DMS114 treated with DMSO at 0.1 percent for 48 hours (cell line): ENCODE measurements around the gene RHBDF2.
"Not testable (repeated sequence)": the region's sequence is repeated elsewhere in the genome, so short reads cannot be mapped to it uniquely, and the experiment has no call there.

Experiments
- DNase-seq: peaks from one replicate; lab custom pipeline; 2025; ENCODE audit not compliant: unreplicated experiment; lab: John Stamatoyannopoulos, UW

RHBDF2 gene

DNA sequence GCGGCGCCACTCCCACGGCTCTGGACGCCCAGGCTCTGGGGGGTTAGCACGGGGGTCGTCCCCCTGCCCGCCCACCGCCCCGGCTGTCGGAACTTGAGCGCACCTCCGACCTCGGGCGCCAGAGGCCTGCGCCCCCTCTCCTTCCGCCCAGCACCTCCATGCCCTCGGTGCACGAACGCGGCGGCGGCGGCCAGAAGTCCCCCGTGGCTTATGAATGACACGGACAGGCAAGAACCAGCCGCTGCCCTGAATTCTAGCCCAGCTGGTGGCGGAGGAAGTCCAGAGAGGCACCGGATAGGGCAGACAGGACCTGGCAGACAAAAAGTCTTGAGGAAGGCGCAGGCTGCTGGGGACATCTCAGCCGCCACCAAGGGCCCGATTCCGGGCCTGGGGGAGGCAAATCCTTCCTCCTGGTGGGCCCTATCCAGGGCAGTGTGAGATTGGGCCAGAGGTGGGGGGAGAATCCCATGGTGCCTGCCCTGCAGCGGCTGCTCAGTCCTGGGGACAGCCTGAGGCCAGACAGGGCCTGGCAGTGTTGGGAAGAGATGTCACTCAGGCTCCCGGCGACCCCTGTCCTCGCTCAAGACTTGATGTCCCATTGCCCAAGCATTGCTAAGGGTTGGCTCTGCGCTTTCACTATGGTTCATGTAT lies 37.2 kb upstream of the RHBDF2 start:
- no peak for DNase-seq

DNA sequence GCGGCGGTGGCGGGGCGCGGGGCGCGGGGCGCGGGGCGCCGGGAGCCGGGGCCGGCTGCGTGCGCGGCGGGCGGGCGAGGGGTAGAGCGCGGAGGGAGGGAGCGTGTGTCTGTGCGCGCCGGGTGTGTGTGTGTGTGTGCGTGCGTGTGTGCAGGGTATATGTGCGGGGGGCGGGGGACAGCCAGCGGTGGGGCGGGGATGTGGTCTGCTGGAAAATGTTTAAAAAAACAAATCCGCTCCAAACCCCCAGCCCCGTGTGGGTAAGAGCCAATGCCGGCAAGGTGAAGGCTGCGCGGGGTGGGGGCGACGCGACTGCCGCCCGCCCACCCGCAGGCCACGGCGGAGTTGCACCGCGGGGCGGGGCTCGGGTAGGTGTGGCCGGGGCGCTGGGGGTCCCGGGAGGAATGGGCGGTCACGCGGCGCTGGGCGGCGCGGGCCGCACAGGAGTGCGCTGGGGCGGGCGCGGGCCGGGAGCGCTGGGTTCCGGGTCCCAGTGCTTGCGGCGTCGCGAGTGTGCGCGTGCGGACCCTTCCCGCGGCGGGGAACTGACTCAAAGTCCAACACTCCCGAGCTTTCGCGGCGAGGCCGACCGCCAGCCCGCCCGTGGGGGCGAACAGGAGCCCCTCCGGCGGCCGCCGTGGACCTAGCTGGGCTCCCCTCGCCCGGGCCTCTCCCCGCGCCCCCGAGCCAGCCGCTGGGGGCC lies 36.5 kb upstream of the RHBDF2 start, which contains the start of gene CYGB:
Gene CYGB, minus strand, starts transcription at position 132 of the 703 bp plus-strand sequence. CDS start 167 bp downstream, outside the sequence.
- DNase-seq = no peak

DNA sequence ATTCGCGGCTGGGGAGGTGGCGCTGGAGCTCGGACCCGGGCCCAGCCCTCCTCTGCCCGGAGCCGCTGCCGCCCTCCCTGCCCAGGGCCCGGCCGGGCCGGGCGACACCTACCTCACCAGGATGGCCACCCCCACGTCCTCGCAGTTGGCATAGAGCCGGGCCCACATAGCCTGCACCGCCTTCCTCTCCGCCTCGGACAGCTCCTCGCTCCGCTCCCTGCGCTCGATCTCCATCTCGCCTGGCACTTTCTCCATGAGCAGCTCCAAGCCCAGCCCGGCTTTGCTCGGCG lies 36.0 kb upstream of the RHBDF2 start:
- DNase-seq = no peak

DNA sequence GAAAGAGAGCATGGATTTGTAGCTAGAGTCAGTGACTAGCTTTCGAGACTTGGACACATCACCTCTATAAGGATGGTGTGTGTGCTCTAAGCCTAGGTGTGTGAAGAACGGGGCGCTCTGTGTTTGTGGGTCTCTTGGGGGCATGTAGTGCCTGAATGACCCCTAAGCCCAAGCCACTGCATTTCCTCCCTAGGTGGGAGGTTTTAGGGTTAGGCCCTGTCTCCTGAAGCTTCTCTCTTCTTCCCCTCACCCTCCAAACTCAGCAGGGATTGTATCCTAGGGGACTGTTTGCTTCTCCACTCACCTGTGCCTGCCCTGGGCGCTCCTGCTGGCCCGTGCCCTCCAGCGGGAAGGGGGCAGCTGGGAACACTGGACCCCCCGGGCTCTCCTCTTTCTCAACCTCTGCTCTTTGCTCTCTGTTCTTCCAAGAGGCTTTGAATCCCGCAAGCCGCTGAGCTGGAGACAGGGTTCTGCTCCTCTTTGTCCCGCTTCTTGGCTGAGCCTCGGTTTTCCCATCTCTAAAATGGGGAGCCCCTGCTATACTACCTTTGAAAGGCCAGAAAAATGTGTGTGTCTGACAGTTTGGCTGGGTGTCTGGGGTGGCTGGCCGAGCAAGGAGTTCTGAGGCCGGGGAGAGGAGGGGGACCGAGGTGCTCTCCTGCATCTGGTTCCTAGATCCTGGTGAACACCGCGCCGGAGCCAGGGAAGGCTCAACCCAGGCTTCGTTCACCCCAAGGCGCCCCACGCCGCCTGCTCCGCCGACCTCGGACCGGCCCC lies 35.5 kb upstream of the RHBDF2 start:
- no peak for DNase-seq

DNA sequence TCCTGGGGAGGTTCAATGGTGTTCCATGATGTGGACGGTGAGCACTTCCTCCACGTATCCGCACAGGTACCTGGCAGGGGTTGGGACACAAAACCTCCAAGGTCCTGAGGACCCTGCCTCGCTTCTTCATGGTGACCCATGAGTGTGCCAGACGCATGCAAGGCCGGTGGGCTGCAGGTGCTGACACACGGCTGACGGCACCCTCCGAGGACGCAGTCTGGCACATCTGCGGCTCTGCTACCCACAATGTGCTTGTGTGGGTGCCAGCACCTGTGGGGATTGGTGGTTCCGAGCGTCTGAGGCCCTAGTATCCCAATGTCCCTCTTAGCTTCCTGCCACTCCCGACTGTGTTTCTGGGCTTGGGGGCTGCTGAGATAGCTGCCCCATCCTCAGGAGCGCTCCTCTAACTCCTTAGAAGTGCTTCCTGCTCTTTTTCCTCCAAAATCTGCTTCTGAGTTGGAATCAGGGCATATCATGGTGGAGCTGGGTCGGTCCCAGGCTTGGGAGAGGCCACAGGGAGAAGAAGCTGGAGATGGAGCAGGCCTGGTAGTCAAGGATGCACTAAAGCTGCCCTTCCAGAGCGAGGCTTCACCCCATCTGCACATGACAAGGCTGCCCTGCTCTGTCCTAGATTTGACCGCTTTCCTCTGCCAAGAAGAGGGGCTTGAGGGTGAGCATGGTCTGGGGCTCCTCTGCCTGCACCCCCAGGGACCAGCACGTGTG lies 34.7 kb upstream of the RHBDF2 start:
- no peak for DNase-seq

DNA sequence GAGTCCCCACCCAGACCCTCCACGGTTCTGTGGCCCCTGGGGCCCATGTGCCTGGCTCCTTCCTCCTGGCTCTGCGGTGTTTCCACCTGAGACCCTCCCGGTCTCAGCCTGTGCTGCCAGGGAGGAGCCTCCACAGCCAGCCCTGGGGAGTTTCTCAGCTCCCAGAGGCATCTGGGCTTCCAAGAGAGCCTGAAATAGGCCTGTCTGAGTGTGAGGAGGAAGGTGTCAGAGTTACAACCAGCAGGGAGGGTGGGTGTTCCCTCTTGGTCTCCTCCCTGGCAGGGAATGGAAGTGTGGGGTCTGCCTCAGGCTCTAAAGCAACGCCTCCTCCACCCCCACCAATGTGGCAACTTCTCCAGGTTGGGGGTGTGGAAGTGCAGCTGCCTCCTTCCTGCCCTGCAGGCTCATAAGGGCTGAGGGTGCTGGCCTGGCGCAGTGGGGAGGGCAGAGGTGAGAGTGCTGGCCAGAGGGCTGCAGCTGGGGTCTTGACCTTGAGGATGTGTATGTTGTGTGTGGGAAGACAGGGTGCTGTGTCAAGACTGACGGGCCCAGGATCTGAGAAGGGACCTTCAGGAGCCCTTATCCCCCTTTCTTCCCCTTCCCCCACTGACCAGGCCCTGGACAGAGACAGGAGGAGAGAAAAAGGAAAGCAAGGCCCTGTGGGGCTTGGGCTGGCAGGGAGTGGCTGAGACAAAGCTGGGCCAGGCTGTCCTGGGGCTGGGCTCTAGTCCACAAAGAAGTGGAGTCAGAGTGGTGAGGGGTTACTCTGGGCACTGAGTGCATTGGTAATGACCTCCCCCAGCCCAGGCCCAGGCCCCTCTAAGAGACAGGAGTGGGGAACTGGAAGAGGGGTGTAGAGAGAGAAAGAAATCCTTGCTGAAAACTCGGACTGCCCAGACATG lies 33.9 kb upstream of the RHBDF2 start:
- DNase-seq = no peak

DNA sequence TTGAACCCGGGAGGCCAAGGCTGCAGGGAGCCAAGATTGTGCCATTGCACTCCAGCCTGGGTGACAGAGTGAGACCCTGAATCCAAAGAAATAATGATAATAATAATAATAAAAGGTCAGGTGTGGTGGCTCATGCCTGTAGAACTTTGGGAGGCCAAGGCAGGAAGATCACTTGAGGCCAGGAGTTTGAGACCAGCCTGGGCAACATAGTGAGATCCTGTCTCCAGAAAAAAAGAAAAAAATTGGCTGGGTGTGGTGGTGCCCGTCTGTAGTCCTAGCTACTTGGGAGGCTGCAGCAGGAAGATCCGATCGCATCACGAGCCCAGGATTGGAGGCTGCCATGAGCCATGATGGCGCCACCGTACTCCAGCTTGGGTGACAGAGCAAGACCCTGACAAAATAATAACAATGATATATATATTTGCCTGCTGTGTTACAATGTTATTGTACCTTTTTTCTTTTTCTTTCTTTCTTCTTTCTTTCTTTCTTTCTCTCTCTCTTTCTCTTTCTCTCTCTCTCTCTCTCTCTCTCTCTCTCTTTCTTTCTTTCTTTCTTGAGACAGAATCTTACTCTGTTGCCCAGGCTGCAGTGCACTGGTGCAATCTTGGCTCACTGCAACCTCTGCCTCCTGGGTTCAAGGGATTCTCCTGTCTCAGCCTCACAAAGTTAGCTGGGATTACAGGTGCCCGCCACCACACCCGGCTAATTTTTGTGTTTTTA lies 32.6 kb upstream of the RHBDF2 start:
- not testable (repeated sequence) for DNase-seq

DNA sequence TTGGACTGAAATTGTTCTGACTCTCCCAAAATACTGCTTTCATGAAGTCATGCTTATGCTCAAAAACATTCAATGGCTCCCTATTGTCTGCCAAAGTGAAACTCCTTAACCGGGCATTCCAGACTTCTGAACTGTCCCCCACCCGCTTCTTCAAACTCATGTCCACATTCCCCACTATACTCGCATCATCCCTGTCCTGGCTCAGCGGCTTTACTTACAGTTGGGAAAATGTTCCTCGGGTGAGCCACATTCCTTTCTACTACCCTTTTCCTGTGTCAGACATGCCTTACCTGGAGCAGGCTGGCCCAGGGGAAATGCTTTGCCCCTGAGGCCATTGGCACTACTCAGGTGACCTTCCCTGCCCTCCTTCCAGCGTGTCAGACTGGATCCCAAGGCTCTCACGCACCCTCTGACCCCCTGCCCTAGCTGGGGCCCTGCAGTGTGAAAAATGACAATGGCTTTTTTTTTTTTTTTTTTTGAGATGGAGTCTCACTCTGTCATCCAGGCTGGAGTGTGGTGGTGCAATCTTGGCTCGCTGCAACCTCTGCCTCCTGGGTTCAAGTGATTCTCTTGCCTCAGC lies 30.9 kb upstream of the RHBDF2 start:
- DNase-seq = no peak

DNA sequence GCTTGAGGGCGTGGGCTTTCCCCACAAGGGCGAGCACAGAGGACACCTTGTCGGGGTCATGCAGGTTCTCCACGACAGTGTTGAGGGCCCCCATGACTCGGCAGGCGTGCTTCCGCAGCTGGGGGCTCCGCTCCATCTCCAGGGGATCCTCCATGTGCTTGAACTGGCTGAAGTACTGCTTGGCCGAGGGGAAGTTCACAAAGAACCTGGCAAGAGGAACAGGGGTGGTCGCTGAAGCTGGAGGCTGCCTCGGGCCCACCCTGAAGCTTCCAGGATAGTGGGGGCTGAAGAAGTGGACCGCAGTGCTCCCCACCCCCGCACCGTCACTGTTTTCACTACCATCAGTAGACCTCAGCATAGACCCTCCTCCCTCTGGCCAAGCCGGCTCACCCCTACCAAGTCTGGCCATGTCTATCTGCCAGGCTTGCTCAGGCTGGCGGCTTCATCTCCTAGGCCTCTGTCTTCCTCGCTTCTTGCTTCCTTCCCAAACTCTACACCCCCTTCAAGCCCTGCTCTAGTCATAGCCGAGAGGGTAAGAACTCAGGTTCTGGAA lies 30.3 kb upstream of the RHBDF2 start:
- no peak for DNase-seq

DNA sequence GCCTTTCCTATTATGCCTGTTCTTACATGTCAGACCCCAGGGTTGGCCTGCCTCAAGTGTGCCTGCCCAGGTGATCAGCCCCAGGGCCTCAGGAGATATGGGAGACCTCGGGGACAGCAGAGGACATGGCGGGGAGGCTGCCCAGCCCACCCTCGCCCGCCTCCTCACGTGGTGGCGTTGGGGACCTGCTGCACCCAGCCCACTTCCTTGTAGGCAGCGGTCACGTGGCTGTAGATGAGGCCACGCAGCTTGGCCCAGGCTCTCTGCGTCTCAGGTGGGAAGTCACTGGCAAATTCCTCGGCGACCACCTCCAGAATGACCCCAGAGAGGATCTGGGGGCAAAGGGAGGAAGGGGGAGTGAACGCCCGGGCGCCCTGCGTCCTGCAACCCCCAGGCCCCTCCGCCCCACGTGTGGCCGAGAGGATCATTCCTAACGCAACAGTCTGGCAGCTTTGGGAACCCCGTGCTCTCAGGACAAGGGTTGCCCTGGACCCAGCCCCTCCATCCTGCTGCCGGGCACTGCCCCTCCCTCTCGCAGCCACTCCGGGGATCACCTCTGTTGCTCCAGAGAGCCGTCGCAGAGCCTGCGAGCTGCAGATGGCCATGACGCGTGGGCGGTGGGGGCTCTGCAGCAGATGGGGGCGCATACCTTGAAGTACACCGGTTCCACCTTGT lies 29.7 kb upstream of the RHBDF2 start:
- no peak for DNase-seq

DNA sequence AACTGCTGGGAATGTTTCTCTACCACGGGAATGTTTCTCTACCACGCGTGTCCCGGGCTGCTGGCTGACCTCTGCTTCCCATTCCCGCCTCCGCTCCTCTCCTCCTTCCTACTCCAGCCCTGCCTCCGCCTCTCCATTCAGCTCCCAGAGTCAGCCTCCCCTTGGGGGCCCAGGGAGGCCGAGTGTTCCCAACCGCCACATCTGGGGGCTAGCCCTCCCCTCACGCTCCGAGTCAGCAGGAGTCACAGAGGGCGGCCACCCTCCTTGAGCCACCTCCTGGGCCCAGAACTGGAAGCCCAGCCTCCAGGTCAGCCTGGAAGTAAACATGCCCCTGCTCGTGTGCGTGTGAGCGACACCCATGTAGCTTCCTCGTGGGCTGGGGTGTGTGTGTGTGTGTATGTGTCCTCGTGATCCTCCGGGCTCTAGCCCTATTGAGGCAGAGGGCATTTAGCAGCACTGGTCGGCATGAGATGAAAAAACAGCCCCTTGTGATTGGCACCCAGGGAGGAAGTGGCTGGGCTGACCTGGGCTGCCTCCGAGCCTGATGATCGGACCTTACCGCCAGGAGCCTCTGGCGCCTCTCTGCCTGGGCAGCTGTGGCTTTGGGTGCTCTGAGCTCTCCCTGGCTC lies 29.0 kb upstream of the RHBDF2 start:
- DNase-seq = no peak

DNA sequence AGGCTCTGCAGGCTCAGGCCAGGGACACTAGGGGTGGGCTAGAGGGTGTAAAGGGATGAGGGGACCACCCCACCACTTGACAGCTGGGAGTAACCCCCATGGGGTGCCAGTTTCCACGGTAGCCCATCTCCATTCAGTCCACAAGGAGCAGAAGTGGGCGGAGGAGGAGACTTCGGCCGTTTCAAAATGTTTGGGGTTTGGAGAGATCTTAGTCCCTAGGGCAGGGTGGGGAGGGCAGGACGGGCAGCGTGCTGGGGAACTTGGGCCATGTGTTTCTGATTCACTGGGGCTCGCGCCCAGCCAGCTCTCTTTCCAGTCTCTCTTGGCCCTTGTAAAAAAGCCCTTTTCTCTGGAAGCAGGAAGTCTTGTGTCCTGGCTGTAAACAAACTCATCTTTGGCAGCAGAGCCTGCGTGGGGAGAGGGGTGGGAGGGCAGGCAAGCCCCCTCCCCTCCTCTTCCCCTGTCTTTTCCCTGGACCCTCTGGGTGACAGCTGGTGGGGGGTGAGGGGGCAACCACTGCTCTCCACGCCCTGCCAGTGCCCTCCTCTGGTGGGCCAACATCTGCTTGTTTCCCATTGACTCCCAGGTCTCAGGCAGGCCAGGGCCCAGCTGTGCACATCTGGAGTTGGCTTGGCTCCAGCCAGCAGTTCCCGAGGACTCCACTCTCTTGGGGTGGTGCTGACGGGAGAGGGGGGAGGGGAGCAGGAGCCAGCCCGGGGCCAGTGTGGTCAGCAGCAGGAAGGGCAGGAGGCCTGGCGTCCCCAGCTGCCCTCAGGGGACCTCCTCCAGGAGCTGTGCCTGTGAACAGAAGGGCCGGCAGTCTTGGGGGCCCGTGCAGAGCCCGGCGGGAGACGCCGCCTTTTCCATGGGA lies 28.2 kb upstream of the RHBDF2 start:
- DNase-seq = no peak

DNA sequence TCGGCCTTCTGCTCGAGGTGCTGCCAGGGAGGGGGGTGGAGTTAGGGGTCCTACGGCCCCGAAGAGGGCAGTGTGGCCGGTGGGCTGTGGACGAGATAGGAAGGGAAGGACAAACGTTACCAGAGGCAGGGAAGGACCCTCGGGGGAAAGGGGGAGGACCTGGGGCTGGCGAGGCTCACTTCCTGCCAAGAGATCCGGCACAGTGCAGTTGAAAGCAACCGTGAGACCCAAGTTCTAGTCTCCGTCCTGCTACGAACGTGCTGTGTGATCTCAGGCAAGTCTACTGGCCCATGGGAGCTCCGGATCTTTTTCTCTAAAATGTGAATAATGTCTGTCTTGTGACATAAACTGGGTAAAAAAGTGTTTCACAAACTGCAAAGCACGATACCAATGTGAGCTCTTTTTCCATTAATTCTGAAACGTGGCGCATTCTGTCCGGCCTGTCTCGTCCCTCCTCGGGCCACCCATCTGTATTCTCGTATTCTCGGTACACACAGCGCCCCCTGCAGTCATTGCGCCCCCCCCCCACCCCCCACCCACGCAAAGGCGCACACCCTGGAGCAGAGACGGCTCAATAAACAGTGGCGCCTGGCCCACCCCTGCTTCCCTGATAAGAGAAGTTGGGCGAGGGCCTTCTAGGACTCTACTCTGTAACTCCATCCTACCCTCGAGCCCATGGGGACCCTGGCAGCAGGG lies 27.5 kb upstream of the RHBDF2 start:
- no peak for DNase-seq

DNA sequence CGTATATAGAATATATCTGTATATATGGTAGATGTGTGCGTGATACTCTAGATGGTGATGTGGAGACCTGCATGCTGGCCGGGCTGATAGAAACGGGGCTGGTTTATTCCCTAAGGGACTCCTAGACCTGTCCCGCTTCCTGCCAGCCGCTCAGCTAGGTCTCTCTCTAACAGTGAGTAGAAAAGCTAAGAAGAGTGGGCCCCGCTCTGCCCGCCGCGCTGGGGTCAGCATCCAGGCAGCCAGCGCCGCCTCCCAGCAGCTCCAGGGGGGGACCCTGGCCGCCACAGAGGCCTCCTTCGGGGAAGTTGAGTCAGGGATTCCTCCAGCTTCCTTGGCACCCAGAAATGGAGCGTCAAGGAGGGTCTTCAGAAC lies 26.9 kb upstream of the RHBDF2 start:
- no peak for DNase-seq

DNA sequence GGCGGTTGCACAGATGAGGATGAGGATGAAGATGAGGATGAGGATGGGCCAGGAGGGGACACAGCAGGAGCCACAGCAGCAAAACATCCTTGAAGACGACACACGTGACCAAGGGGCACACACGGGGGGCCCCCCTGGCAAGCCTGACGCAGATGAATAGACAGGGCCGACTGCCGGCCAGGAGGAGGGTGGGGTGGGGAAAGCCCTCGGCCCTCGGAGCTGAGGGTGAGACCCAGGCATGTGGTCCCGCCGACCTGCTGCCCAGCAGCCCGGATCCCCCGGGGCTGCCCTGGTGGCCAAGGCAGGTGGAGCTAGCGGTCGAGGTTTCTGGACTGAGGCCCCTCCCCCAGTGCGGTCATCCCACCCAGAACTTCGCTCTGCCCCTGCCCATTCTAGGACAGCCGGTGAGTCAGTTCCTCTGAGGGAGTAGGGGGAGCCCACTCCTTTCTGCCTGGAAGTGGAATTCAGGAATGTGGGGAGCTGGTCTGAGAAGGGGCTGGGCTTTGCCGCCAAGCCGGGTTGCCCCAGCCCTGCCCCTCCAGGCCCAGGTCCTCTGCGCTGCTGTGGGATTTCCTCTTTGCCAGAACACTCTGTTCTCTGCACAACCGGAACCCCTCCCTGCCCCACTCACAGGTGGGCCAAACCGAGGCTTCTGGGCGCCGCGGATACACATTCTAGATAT lies 26.3 kb upstream of the RHBDF2 start:
- DNase-seq = no peak

DNA sequence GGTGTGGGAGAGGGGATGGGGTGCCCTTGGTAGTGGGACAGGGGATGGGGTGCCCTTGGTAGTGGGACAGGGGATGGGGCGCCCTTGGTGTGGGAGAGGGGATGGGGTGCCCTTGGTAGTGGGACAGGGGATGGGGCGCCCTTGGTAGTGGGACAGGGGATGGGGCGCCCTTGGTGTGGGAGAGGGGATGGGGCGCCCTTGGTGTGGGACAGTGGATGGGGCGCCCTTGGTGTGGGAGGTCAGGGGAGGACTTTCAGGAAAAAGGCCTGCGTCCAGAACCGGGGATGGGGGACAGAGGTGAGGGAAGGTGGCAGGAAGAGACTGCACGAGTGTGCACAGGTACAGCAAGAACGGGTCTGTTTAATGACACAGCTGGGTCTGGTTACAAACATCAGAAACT lies 25.8 kb upstream of the RHBDF2 start:
- not testable (repeated sequence) for DNase-seq
